ENCODE data around the gene AKNA. TPM values are rescaled to one million over a fixed set of nuclear protein-coding genes. Genes with fewer than 3 reads are reported as not detected.

The AKNA gene
- total RNA-seq, 2 experiments from 2014 or later = 107 to 118 TPM

DNA sequence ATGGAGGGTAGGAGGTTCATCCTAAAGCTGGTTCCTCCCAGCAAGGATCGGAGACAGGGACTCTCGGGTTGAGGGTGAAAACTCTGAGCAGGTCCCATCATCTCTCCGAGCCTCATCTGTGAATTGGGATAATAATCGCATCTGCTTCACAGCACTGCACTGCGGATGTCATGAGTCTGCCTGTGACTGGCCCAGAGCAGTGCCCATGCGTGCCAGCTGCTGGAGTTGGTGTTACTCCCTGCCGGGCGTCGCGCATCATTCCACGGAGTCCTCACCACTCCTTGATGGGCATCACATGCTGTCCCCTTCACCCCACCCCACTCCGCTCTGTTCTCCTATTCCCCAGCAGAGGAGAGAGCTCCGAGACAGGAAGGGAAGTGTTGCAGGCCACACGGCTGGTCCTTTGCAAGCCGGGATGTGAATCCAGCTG lies 100.0 kb downstream of the AKNA start:
- CTCF ChIA-PET = interaction anchor here (0.8 to 1.3 kb wide), 3 partner anchors 132 to 205 kb away, joined by 3 to 5 read pairs (median 4); partner anchors contain the start of gene COL27A1
- Mint-ChIP-seq H3K27me3 (ENCODE audit: low read depth) (peaks cover 2% of the 10 kb centered on the region), H3K9me3 (no peaks in the 10 kb centered on the region), H3K36me3 (ENCODE audit: low read depth) (peaks cover 4% of the 10 kb centered on the region), H3K27ac (no peak overlapping the region), H3K4me1 (ENCODE audit: low read depth) (peaks cover 2% of the 10 kb centered on the region), H3K4me3 (no peak overlapping the region)
- DNase-seq = no peak
- intact Hi-C loops (cut with micrococcal nuclease) = no loop called here

DNA sequence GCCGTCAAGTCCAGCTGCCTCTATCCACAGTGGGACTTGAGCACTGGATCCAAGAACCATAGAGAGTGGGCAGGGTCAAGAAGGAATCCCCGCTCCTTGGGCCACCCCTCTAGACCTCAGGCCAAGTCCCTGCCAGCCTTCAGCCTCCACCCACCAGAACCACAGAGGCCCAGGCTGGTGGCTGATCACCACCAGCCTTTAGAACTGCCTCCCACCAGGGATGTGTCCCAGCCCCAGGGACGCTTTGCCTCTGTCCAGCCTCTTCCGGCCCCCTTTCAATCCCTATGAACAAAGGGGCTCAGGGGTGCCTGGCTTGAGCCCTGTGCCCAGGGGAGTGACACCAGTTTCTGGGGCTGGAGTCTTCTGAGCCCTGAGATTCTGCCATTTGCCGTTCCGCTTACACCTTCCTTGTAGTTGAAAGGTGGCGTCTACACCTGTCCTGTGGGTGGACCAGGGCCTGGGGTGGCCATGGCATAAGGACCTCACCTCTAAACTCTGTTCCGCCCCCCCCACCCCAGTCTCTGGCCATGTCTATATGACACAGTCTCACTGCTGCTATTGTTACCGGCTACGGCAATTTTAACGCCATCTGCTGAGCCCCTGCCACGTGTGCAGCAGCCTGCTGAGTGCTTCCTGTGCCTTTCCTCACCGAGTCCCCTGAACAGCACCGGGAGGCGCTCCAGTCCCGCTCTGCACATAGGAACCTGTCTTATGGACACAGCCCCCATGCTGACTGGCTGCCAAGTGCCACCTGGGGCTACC lies 100.6 kb downstream of the AKNA start:
- peaks cover 4% of the 10 kb centered on the region for H3K36me3 Mint-ChIP-seq (ENCODE audit: low read depth)
- H3K27me3 Mint-ChIP-seq (ENCODE audit: low read depth) = peaks cover 2% of the 10 kb centered on the region
- DNase-seq = no peak
- intact Hi-C loops (cut with micrococcal nuclease) = no loop called here
- H3K27ac Mint-ChIP-seq = no peak overlapping the region
- no peaks in the 10 kb centered on the region for H3K9me3 Mint-ChIP-seq
- CTCF ChIA-PET = interaction anchor here (0.8 to 1.3 kb wide), 4 partner anchors 132 to 204 kb away, joined by 3 to 5 read pairs (median 4); partner anchors contain the start of gene COL27A1
- H3K4me1 Mint-ChIP-seq (ENCODE audit: low read depth) = peaks cover 2% of the 10 kb centered on the region
- no peak overlapping the region for H3K4me3 Mint-ChIP-seq

DNA sequence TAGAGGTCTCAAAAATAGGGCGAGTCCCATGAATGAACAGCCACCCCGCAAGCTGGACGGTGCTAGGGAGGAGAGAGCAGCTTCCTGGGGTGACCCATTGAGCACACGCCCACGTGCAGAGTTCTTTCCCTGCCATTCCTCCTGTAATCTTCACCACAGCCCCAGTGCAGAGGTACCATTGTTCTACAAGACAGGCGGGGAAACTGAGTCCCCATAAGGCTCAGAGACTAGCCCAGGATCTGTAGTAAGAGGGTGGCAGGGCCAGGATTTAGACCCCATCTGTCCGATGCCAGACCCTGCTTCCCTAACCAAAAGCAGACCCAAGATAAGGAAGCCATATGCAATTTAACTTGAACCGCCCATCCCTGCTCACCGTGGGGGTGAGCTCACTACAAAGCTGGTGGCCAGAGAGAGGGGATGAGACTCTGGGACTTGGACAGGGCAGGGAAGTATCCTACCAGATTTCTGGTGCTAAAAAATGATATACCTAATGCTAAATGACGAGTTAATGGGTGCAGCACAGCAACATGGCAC lies 101.6 kb downstream of the AKNA start:
- Mint-ChIP-seq H3K36me3 (ENCODE audit: low read depth) (peaks cover 4% of the 10 kb centered on the region), H3K4me3 (no peak overlapping the region), H3K27ac (no peak overlapping the region), H3K9me3 (no peaks in the 10 kb centered on the region), H3K27me3 (ENCODE audit: low read depth) (peaks cover 2% of the 10 kb centered on the region), H3K4me1 (ENCODE audit: low read depth) (peaks cover 2% of the 10 kb centered on the region)
- DNase-seq = no peak
- CTCF ChIA-PET = interaction anchor here (0.6 to 1.1 kb wide), 3 partner anchors 165 to 182 kb away, joined by 3 read pairs; no protein-coding TSS in a partner anchor
- intact Hi-C loops (cut with micrococcal nuclease) = no loop called here

DNA sequence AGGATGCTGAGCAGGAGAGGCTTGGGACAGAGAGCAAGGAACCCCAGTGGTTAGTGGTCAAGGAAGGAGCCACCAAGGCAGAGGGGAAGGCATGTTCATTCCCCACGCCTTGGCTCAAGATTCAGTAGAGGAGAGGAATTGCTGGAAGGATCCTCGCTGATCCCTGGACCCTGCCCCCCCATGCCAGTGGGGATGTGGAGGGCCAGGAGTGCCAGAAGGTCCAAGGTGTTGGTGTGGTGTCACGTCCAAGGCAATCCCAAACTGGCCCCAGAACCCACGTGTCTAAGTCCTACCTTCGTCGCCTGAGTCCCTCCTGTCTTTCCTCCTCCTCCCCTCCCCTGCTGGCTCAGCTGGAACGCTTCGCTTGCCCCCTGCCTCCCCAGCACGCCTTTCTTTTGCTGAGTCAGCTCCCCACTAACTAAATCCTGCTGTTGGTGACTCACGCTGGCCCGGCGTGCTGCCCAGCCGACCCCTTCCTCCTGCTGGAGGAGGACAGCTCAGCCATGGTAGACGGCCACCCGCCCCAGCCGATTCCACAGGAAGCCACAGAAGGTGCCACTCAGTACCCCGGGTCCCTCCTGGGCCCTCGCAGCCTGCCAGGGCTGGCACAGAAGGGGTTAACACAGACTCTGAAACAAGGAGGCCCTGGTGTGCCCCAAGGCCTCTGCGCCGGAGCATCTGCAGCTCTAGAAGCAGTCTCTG lies 102.5 kb downstream of the AKNA start:
- Mint-ChIP-seq H3K4me3 (no peak overlapping the region), H3K4me1 (ENCODE audit: low read depth) (no peaks in the 10 kb centered on the region), H3K27ac (no peak overlapping the region), H3K27me3 (ENCODE audit: low read depth) (no peaks in the 10 kb centered on the region), H3K36me3 (ENCODE audit: low read depth) (no peaks in the 10 kb centered on the region), H3K9me3 (no peaks in the 10 kb centered on the region)
- intact Hi-C loops (cut with micrococcal nuclease) = no loop called here
- CTCF ChIA-PET = interaction anchor here (0.7 to 0.8 kb wide), 2 partner anchors 177 to 178 kb away, joined by 3 read pairs; no protein-coding TSS in a partner anchor
- DNase-seq = no peak

DNA sequence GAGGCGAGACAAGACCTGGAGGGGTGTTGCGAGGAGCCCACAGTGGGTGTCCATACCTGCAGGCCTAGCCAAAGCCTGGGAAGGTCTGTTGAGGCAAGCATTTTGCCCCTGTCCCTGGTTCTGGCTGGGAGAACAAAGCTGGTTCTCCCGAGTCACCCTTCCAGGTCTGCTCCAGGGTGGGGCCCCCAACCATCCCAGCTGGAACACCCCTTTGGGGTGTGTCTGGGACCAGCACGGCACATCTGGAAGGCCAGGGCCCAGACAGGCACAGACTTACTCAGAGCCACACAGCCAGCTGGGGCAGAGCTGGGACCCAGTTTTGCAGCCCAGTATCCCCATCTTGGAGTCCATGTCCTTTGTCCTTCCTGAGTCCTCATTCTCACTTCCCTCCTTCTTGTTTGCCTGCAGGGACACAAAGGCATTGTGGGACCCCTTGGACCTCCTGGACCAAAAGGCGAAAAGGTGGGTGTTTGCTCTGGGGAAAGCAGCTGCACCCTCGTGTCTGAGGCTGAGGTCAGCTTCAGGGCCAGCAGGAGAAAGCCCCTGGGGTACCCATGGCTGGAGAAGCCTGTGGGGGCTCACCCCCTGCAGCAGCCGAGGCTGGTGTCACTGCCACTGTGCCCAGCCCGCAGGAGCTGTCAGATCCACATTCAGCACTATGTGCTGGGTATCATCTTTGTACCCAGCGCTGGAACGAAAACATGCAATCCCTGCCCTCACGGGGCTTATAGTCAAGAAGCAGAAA lies 103.3 kb downstream of the AKNA start:
- intact Hi-C loops (cut with micrococcal nuclease) = no loop called here
- CTCF ChIA-PET = no interaction called here
- no peak for DNase-seq
- Mint-ChIP-seq H3K4me3 (no peak overlapping the region), H3K36me3 (ENCODE audit: low read depth) (no peaks in the 10 kb centered on the region), H3K4me1 (ENCODE audit: low read depth) (no peaks in the 10 kb centered on the region), H3K27ac (no peak overlapping the region), H3K9me3 (no peaks in the 10 kb centered on the region), H3K27me3 (ENCODE audit: low read depth) (no peaks in the 10 kb centered on the region)

Other genes with a start within 250 kb of the AKNA start
- 10 to 100 TPM in 1 of 2 experiments, 1 to 10 TPM in 1; 7.0 to 10.6 TPM for gene COL27A1, start 232.4 kb downstream of the AKNA start, total RNA-seq
- gene ORM1, start 64.9 kb downstream of the AKNA start, total RNA-seq = not detected
- not detected for gene ORM2, start 58.1 kb downstream of the AKNA start, total RNA-seq
- gene WHRN, start 117.5 kb upstream of the AKNA start, total RNA-seq = 1 to 10 TPM; 1.9 to 2.1 TPM
- gene ATP6V1G1, start 199.8 kb upstream of the AKNA start, total RNA-seq = 10 to 100 TPM; 26.7 to 28.8 TPM
- 10 to 100 TPM; 23.6 to 24.1 TPM for gene TMEM268, start 223.3 kb upstream of the AKNA start, total RNA-seq